Spleen (tissue), 7 donors: Measurements from ENCODE around the gene KYNU.

Source experiments
- CTCF ChIP-seq, 11 experiments: fragments of 200-600 bp in 7 of 11; fragments of 450-650 bp in 4 of 11; sonication (generic) in 4 of 11; IDR thresholded peaks in 8 of 11; conservative IDR thresholded peaks in 3 of 11; 1 replicate in 7 of 11; 2 replicates in 4 of 11; pipeline versions ENCODE4 v1.4.0 to v1.8.0; 2016 to 2021; ENCODE audit warnings: antibody characterized with exemption in 11 of 11, inconsistent platforms in 4 of 11, mild to moderate bottlenecking in 1 of 11
- POLR2A ChIP-seq, 3 donors: fragments of 450-650 bp; IDR thresholded peaks; one replicate each; pipeline ENCODE4 v1.5.1; 2017; ENCODE audit warnings: antibody characterized with exemption in 3 of 3, mild to moderate bottlenecking in 1 of 3
- POLR2AphosphoS5 ChIP-seq, 3 donors: sonication (generic); formaldehyde crosslinking; IDR thresholded peaks; one replicate each; pipeline ENCODE4 v1.5.1; 2017; ENCODE audit warnings: antibody characterized with exemption in 3 of 3
- donor health status: DM: no; HTN: no; CAD: no; lungs with moderate emphysema.
- donor health status: DM: no; HTN: no; CAD: no.
- donor health status: DM: no; HTN: no; CAD: no.

DNA sequence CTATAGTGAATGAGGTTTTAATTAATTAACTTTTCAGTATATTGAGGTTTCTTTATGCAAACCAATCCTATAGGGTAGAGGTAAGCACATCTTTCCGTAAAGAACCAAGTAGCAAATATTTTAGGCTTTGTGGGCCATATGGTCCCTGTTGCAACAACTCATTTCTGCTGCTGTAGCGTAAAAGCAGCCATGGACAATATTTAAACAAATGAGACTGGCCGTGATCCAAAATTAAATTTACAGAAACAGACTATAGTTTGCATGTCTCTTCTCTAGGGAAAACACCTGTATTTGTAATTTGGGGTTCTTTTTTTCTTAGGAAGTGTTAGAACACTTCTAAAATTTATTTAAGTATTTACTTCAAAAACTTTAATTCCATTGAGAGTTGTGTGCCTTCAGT, 104.3 kb downstream of the KYNU start:
- TF ChIP-seq POLR2AphosphoS5 (IDR thresholded peaks at IDR 0.05) = no peak
- no peak for TF ChIP-seq POLR2A (IDR thresholded peaks at IDR 0.05)
- no peak for TF ChIP-seq CTCF (IDR thresholded peaks at IDR 0.05 in 8 of 11, conservative IDR thresholded peaks at IDR 0.05 in 3 of 11)
